NB4 (cell line): ENCODE data around the gene GULP1.

Experiments
- CTCF ChIP-seq: IDR thresholded peaks from one replicate; pipeline ENCODE4 v1.5.1; 2012; ENCODE audit warnings: low read depth, low read length
- POLR2A ChIP-seq: IDR thresholded peaks from 2 replicates; pipeline ENCODE4 v1.6.1; 2011; ENCODE audit warnings: mild to moderate bottlenecking; ENCODE audit not compliant: insufficient read length; ENCODE audit errors: extremely low read depth

DNA sequence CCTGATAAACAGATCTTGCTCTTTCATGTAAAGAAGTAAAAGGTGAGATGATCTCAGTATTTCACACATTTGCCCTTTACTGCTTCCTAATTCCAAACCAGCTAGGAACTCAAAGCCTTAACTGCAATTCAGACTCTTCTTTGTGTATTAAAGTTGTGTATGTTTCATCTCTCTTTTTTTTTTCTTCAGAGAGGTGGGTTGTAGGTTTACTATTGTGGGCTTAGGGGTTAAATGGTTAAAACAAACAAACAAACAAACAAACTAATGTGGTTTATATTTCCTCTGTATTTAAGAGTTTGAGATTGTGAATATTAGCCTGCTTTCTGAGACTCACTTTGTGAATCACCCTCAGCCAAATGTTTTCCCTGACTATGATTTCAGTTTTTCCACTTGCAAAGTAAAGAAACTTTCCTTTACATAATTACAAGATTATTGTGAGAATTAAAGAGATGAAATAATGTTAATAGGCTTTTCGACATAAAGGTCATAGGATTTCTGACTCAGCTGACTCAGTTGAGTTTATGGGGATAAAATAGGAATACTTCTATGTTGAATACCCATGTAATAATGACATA, 2.8 kb downstream of the GULP1 start:
- TF ChIP-seq CTCF (no peak), POLR2A (no peak)
